Measurements from ENCODE around the gene MBD4. TPM values are rescaled to one million over a fixed set of nuclear protein-coding genes. Genes with fewer than 3 reads are reported as not detected.

The MBD4 gene
- total RNA-seq, 1 experiment from 2014 or later = 35.8 TPM

DNA sequence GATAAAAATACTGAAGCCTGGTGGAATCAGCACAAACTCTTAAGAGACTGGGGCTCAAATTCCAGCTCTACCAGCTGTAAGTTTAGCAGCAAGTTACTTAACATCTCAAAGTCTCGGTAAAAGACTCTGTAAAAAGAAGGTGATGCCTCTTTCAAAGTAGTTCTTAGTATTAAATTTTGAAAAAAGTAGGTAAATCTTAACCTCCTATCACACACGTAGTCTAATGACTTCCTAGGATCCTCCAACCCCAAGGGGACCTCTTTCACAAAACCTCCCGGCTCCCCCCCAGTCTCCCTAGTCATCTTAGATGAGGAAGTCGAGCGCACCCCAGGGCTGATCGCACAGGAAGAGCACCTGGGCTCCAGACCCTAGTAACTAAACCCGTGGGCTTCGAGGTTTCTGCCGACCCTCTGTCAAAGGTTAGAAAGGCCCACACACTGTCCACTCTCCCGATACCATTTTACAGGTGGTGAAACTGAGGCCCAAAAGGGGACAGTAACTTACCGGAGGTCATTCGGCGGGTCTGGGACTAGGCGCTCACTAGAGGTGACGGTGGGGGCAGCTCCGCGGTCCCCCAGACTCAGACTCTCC lies 427 bp downstream of the MBD4 start:
- DNase-seq (ENCODE audit: unreplicated experiment) = peak; percentile 45
- CTCF ChIA-PET = interaction anchor here (0.6 to 3.8 kb wide), 12 partner anchors 9 to 559 kb away, joined by 3 to 17 read pairs (median 4); no protein-coding TSS in a partner anchor
- TSS peak; percentile 51 for BruUV-seq (replicated peaks)

DNA sequence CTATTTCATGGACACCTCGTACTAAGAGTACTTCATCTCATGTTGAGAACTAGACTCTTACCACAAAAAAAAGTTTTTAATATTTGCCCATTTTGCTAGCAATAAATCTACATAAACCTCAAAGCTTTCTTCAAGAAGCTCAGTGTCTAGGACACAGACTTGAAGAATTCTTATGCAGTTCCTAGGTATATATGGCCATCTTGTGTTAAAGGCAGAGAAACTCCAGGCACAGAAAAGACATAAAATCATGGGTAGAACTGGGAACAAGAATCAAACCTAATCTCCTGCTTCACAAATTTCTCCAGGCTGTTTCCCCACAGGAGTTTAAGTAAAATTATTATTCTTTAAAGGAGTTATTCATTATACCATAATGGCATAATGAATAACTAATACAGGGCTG lies 4.4 kb downstream of the MBD4 start:
- TF ChIP-seq, protein P1, sequence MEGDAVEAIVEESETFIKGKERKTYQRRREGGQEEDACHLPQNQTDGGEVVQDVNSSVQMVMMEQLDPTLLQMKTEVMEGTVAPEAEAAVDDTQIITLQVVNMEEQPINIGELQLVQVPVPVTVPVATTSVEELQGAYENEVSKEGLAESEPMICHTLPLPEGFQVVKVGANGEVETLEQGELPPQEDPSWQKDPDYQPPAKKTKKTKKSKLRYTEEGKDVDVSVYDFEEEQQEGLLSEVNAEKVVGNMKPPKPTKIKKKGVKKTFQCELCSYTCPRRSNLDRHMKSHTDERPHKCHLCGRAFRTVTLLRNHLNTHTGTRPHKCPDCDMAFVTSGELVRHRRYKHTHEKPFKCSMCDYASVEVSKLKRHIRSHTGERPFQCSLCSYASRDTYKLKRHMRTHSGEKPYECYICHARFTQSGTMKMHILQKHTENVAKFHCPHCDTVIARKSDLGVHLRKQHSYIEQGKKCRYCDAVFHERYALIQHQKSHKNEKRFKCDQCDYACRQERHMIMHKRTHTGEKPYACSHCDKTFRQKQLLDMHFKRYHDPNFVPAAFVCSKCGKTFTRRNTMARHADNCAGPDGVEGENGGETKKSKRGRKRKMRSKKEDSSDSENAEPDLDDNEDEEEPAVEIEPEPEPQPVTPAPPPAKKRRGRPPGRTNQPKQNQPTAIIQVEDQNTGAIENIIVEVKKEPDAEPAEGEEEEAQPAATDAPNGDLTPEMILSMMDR (IDR thresholded peaks at IDR 0.05; ENCODE audit: unreplicated experiment) = no peak
- H3K27ac Mint-ChIP-seq (ENCODE audit: low read depth, unreplicated experiment) = no peak overlapping the region
- H3K9me3 Mint-ChIP-seq (ENCODE audit: unreplicated experiment) = no peaks in the 10 kb centered on the region
- no peaks in the 10 kb centered on the region for H3K27me3 Mint-ChIP-seq (ENCODE audit: insufficient read depth, unreplicated experiment)
- peaks cover 29% of the 10 kb centered on the region for H3K4me1 Mint-ChIP-seq (ENCODE audit: insufficient read depth, unreplicated experiment)
- ChIA-PET POLR2A (interaction anchor here (1.4 kb wide), 1 partner anchor 35 kb away, joined by 3 read pairs; no protein-coding TSS in a partner anchor), CTCF (interaction anchor here (0.8 to 1.0 kb wide), 3 partner anchors 171 to 189 kb away, joined by 3 to 4 read pairs (median 3); no protein-coding TSS in a partner anchor)
- H3K4me3 Mint-ChIP-seq (ENCODE audit: unreplicated experiment) = no peak overlapping the region
- no peak for DNase-seq (ENCODE audit: unreplicated experiment)
- H3K36me3 Mint-ChIP-seq (ENCODE audit: insufficient read depth, unreplicated experiment) = peaks cover 79% of the 10 kb centered on the region
- intact Hi-C loops (cut with micrococcal nuclease) = loop anchor here (5.0 kb wide), 2 partner anchors 38 to 118 kb away; a partner anchor contains a TSS
- no TSS peak for BruUV-seq (replicated peaks)

More for the DNA sequence above, 427 bp downstream of the MBD4 start:
- Mint-ChIP-seq H3K27ac (ENCODE audit: low read depth, unreplicated experiment) (peak overlapping the region; percentile 96), H3K27me3 (ENCODE audit: insufficient read depth, unreplicated experiment) (no peaks in the 10 kb centered on the region), H3K9me3 (ENCODE audit: unreplicated experiment) (no peaks in the 10 kb centered on the region), H3K4me3 (ENCODE audit: unreplicated experiment) (peak overlapping the region; percentile 83), H3K4me1 (ENCODE audit: insufficient read depth, unreplicated experiment) (peaks cover 51% of the 10 kb centered on the region), H3K36me3 (ENCODE audit: insufficient read depth, unreplicated experiment) (peaks cover 41% of the 10 kb centered on the region)
- TF ChIP-seq, protein P1 (IDR thresholded peaks at IDR 0.05; ENCODE audit: unreplicated experiment) = no peak
- POLR2A ChIA-PET = interaction anchor here (0.7 to 7.6 kb wide), 33 partner anchors 10 to 759 kb away, joined by 3 to 75 read pairs (median 7); partner anchors contain the start of genes EFCAB12 and RAB43
- intact Hi-C loops (cut with micrococcal nuclease) = loop anchor here (5.0 kb wide), 2 partner anchors 42 to 122 kb away; a partner anchor contains a TSS

DNA sequence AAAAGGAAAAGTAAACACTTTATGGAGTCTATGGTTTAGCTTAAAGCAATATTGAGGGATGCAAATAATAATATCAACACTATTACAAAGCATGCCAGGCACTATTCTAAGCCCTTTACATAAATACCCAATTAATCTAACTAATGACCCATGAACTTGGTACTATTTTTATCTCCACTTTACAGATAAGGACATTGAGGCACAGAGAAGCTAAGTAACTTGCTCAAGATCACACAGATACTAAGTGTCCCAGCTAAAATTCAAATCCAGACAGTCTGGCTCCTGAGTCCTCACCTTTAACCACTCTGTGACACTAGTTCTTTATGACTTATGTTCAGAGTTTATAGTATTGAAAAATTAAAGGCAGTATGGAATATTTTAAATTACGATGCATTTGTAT lies 5.6 kb downstream of the MBD4 start:
- intact Hi-C loops (cut with micrococcal nuclease) = no loop called here
- DNase-seq (ENCODE audit: unreplicated experiment) = no peak
- Mint-ChIP-seq H3K9me3 (ENCODE audit: unreplicated experiment) (no peaks in the 10 kb centered on the region), H3K27ac (ENCODE audit: low read depth, unreplicated experiment) (no peak overlapping the region), H3K4me1 (ENCODE audit: insufficient read depth, unreplicated experiment) (peaks cover 30% of the 10 kb centered on the region), H3K36me3 (ENCODE audit: insufficient read depth, unreplicated experiment) (peaks cover 81% of the 10 kb centered on the region), H3K27me3 (ENCODE audit: insufficient read depth, unreplicated experiment) (no peaks in the 10 kb centered on the region), H3K4me3 (ENCODE audit: unreplicated experiment) (no peak overlapping the region)
- TF ChIP-seq, protein P1 (IDR thresholded peaks at IDR 0.05; ENCODE audit: unreplicated experiment) = no peak
- no TSS peak for BruUV-seq (replicated peaks)
- POLR2A ChIA-PET = no interaction called here
- CTCF ChIA-PET = interaction anchor here (0.6 kb wide), 1 partner anchor 105 kb away, joined by 3 read pairs; no protein-coding TSS in a partner anchor

DNA sequence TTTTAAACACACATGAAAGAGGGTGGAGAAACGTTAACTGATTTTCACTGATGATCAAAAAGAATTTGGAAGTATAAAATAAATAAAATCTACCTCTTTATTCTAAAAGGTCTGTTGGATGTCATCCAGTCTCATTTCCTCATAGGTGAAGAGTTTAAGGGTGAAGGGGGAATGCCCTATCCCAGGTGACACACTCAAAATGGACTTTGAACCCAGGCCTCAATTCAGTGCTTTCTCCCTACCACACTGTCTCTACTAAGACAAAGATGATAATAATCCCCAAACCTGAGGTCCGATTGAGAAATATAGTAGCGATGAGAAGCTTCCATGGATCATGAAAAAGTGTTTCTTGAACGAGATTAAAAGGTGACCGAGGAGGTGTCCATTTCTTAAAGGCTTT lies 6.2 kb downstream of the MBD4 start:
- Mint-ChIP-seq H3K4me3 (ENCODE audit: unreplicated experiment) (no peak overlapping the region), H3K9me3 (ENCODE audit: unreplicated experiment) (no peaks in the 10 kb centered on the region), H3K36me3 (ENCODE audit: insufficient read depth, unreplicated experiment) (peaks cover 81% of the 10 kb centered on the region), H3K27me3 (ENCODE audit: insufficient read depth, unreplicated experiment) (no peaks in the 10 kb centered on the region), H3K27ac (ENCODE audit: low read depth, unreplicated experiment) (no peak overlapping the region), H3K4me1 (ENCODE audit: insufficient read depth, unreplicated experiment) (peaks cover 35% of the 10 kb centered on the region)
- ChIA-PET POLR2A (interaction anchor here (0.7 kb wide), 1 partner anchor 119 kb away, joined by 3 read pairs; no protein-coding TSS in a partner anchor), CTCF (interaction anchor here (0.6 kb wide), 1 partner anchor 105 kb away, joined by 3 read pairs; no protein-coding TSS in a partner anchor)
- intact Hi-C loops (cut with micrococcal nuclease) = no loop called here
- TF ChIP-seq, protein P1 (IDR thresholded peaks at IDR 0.05; ENCODE audit: unreplicated experiment) = no peak
- no peak for DNase-seq (ENCODE audit: unreplicated experiment)
- no TSS peak for BruUV-seq (replicated peaks)
